ENCODE measurements around the gene ARHGAP26.
"Not testable (repeated sequence)": the region's sequence is repeated elsewhere in the genome, so short reads cannot be mapped to it uniquely, and the experiment has no call there.

Gene ARHGAP26

DNA sequence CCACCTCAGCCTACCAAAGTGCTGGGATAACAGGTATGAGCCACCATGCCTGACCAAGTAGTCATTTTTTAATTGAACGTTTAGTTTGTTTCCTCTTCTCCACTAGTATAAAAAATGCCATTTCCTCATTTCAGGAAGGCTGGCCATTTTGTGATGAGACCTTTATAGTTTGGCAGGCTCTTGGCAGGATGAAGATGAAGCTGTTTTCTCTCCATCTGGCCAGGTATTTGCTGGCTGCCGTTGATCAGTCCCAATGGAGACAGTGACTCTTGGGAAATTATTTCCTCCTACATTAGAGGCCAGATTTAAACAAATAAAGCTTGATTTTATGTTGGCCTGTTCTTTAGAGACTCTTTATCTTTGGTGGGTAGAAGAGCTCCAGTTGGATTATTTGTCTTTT, 199.0 kb downstream of the ARHGAP26 start:
- DNase-seq, result no peak

DNA sequence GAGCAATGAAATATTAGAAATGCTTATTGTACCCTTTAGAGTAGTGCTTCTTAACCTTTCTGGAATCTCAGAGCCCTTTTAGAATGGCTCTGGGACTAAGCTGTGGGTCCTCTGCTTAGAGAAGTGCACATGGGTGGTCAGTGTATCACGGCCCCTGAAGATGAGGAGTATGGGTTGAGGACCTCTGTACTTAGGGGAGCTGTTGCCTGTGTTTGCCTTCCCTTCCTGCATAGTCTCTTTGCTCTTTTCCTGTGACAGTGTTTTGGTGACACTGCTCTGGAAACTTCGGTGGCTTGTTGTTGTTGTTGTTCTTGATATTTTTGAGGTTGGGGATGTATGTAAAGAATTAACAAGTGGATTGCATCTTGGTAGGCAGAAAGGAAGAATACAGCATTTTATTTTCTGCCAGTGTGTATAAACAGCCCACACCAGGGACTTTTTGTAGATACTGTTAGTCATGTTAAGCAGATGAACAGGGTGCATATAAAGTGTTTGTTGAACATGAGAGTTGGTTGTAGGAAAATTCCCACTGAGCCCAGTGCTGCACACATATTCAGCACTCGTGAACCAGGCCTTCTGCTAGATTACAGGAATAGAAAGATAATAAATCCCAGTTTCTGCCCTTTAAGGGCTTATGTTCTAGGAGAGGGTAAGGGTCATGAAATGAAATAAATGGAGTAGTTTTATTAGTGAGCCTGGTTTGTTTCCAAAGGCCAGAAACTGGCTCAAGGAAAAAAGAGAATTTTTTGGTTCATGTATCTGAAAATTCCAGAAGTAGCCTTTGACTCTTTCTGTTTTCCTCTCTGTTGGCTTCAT, 199.7 kb downstream of the ARHGAP26 start:
- peak in 1 of 2 donors; percentile 37 for DNase-seq

DNA sequence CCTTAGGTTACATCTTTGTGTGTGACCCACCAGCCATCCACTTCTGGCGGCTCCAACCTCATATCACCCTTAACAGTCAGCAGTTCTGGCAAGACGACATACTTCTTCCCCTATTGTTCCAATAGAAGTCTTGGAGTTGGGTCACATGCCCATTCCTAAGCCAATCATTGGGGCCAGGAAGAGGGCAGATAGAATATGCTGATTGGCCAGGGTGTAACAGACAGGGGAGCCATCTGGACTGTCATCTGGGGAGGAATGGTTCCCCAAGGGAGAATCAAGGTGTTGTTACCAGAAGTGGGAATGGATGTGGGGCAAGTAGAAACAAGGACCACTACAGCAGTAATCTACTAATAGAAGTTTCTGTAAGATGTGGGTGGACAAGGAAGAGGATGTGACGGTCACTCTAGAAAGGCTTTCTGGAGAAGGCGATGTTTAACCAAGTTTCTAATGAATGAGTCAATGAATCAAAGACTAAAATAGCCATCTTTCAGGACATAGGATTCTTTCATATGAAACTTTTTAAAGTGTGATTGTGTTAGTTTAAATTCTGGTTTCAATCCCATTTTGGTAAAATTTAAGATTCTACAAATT, 200.4 kb downstream of the ARHGAP26 start:
- DNase-seq, result peak in 1 of 2 donors; percentile 33

DNA sequence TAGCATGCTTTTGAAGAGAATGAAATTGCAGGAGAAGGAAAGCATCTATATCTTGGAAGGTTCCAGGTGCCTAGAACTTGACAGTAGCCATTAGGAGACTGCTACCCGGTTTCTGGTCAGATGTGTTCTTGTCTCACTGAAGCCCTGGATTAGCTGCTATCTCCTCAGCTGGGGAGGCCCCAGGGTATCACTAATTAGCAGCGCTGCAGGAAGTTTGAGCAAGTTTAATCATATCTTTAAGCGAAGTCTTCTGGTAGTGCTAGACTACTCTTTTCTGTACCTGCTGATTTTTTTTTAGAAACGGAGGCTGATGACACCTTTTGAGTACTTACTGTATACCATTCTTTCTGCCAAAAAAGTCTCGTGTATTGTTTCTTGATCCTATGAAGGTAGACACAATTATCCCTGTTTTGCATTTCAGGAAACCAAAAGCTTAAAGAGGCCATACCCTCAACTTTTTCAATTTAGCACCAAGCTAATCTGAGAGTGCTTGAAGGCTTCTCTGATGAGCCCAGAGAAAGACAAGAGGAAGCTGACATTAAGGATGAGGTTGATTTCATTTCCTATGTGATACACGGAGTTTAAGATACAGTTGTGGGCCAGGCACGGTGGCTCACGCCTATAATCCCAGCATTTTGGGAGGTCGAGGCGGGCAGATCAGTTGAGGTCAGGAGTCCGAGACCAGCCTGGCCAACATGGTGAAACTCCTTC, 201.3 kb downstream of the ARHGAP26 start:
- DNase-seq, result no peak

DNA sequence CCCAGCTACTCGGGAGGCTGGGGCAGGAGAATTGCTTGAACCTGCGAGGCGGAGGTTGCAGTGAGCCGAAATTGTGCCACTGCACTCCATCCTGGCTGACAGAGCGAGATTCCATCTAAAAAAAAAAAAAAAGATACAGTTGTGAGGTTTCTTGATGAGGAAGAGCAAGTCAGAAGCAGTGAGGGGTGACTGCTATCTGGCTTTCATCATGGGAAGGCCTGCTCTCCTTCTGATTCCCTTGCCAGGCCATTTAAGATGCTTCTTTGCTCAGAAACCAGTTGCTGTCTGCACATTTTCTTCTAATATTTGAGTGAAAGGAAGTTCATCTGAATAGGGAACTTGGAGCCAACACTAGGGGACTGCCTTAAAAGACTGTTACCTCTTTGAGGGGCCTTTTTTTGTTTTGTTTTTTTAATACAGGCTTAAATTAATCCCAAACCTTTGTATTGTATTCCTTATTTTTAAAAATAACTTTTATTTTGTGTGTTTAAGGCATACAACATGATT, 201.9 kb downstream of the ARHGAP26 start:
- peak in 1 of 2 donors; percentile 30 for DNase-seq

DNA sequence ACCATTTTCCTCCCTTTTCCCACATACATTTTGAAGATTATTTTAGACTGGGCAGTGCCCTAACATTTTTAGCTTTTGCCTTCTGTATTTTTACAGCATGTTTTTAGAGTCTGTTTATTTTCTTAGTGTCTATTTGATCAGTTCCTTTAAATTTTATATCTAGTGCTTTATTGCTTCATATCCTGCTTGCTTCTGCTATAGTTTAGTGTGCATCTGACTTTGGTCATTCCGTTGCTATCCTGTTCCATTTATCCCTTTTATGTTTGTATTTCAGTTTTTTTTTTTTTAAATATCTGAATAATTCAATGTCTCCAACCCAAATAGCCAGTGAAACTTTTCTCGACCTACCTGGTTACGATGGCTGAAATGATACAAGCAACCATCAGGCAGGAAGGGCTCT, 203.8 kb downstream of the ARHGAP26 start:
- DNase-seq, result no peak

DNA sequence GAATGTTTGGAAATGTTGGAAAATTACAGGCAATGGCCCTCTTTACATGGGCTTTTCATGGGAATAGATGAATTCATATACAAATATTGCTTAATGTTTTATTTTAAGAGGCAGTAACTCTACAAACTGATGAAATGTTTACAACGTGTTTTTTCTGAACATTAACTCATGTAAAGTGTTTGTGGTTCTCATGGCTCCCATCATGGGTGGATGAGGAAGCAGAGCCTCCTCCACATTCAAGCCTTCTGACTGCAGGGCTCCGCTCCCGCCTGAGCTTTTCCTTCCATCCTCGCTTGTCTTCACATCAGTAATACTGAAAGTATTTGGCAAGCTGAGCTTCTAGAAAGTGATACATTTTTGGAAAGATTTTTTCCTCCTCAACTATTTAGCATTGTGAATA, 204.2 kb downstream of the ARHGAP26 start:
- DNase-seq, result peak; percentile 69 to 90

DNA sequence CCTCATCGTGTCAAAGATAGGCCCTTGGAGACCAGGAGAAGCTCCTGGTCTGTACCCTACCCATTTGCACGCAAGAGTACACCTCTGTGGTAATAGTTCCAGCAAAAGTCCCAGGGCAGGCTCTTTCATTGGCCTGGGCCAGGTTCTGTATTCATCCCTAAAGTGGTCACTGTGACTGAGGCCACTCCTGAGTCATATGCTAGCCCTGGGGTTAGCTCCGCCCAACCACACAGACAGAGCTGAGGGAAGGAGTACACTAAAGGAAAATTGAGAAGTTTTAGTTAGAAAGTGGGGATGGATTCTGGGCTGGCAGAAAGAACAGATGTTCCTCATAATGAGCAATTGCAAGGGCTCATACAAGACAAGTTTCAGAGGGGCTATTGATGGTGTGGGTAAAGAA, 206.7 kb downstream of the ARHGAP26 start:
- peak; percentile 63 to 66 for DNase-seq

DNA sequence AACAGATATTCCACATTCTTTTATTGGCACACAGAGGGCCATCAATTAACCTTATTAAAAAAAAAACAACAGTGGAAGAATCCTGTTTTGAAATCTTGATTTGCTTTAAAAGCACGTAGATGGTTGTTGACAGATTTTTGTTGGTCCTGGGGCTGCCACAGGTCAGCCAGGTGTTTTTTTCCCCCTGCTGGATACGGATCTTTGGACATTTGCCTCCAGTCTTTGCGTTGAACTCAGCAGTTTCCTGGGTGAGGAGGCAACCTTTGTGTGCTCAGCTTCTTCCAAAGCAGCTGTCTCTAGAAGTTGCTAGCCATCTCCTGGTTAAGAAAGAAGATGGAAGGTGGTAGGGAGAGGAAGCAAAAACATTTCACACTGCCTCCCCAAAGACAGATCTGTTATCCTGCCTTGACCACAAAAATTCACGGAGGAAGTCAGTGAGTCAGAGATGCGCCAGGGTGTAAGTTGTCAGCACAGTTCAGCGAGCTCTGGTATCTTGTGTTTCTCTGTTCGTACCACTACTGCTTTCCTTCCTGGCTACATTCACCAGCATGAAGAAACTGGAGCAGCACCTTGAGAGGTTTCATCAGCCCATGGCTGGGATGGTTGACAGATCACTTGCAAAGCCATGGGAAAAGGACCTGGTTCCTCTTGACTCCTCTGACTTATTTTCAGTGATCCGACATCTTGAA, 207.3 kb downstream of the ARHGAP26 start:
- DNase-seq, result peak; percentile 75 to 76

DNA sequence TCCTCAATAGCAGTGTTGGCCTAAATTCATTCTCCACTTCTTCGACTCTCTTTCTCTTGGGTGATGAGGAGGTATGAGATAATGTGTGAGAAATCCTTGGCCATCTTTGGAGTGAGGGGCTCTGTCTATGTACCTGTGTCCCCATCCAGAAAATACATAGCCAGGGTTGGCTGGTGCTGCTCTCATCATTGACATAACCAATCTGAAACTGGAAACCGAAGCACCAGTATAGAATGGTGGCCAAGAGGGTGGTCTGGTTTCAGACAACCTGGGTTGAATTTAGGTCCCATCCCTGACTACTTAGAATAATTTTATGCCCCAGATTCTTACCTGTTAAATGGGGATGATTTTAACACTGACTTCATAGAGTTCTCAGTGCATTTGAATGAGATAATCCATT, 208.1 kb downstream of the ARHGAP26 start:
- no peak for DNase-seq

DNA sequence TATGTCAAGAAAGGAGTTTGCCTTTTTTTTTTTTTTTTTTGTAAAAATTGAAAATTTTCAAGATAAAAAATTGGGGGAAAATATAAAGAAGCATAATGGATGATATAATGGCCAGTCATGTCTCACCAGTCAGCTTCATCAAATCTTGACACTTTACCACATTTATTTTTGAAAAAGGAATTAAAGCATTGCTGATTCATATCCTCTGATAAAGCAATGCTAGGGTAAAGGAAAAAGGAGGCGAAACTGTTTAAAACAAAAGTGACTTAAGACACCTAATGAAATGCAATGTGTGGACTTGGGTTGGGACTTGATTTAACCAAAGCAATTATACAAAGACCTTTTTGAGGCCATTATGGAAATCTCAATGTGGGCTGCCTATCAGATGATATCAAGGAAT, 208.5 kb downstream of the ARHGAP26 start:
- DNase-seq, result peak in 1 of 2 donors; percentile 24

DNA sequence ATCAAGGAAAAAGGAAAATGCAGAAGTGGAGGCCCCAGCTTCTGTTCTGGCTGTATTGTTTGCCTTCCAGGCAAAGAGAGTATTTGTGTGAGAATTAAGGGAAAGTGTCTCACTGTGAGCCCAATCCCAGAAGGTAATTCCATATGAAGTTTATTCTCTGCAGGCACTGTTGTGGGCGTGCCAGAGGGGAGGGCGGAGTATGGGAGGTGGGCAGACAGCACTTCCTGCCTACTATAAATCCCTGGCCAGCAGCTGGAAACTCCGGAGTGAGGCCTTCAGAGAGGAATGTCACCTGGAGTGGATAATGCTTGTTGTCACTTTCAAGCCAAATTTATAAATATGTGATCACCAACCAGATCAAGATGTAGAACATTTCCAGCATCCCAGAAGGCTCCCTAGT, 209.5 kb downstream of the ARHGAP26 start:
- DNase-seq, result peak in 1 of 2 donors; percentile 27

DNA sequence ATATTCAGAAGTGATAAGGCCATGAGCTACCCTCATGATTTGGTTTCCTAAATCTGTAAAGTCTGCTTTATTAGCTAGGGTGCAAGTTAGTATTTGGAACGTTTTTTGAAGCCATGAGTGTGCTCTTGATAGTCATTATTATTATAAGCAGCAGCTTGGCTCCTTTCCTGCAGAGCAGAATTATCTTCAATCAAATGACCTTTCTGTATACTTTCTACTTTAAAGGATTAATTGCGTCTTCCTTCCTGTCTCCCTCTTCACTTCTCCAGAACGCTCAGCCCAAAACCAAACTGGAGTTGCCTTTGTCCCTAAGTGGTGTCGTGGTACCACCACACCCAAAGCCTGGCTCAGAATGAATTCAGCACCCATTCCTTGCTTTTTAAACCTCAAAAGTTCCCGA, 211.3 kb downstream of the ARHGAP26 start:
- no peak for DNase-seq

DNA sequence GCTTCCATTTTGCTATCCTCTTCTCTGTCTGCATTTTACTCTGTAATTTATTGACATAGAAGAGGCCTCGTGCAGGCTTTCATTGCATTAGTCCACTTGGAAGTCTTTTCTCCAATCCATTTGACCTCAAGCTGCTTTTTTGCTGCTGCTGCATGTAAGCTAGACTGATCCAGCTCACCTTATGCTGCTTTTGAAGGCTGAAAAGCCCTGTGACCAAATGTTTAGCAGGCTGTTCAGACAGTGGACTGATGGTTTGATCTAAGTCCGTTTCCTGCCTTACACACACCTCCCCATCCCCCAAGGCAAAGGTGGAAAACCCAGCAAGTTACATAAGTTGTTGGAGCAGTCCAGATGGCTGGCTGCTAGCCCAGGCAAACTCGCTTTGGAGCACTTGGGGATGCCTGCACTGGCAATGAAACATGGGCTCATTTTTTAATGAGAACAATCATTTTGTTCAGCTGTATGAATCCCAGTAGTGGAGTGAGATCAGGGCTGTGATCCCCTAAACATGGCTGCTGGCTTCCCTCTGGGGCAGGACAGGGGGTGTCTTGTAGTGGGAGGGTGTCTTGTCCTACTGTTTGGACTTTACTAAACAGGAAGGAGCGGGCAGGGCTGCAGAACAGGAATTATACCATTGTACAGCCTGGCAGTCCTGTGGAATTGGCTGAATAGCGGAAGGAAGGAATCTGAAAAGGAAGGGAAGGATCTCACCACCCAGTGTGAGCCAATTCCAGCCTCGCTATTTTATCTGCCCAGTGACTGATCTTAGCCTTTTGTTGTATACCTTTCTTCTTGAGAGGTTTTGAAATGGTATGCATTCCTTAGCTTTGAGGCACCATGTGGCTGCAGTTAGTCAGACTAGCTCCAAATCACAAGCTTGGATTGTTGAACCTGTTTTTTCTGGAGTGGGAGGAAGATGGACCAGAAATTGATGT, 212.0 kb downstream of the ARHGAP26 start:
- no peak for DNase-seq

DNA sequence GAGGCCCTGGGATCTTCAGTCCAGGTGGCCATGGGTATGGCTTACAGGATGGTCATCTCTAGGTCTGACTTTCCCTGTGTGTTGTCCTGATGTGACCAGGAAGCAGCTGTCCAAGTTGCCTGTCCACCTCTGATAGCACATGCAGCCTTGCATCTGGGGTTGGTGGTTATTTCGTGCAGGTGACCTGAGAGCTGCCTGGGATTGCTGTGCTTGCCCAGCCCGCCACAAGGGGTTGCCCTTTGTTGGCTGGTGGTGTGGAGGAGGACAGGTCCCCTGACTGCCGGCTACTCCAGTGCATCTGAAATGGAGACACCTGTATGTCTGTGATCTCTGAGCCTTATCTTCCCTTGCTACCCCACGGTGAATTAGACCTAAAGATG, 212.6 kb downstream of the ARHGAP26 start:
- DNase-seq, result no peak

DNA sequence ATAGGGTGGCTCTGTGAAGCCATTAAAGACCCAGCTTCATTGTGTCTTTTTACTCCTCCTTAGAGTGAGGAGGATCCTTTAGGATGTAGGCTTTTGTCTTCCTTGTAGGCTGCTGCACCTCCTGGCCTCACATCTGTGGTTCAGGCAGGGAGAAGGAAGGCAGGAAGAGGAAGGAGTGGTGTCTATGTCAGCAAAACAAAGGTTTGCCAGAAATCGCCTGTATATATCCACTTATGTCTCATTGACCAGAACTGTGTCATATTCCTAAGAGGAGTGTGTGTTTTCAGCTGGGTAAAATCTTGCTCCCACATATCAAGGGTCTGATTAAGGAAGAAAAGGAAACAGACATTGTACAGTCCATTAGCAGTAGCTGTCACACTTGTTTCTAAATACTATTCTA, 213.8 kb downstream of the ARHGAP26 start:
- DNase-seq, result no peak

DNA sequence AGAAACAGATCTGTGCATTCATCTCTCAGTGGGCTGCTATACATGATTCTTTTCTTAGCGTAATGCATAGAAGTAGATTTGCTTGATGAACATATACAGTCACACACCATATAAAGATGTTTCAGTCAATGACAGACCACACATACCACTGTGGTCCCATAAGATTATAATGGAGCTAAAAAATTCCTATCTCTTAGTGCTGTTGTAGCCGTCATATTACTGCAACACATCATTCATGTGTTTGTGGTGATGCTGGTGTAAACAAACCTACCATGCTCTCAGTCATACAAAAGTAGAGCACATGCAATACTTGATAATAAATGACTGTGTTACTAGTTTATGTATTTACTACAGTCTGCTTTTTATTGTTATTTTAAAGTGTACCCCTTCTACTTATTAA, 214.3 kb downstream of the ARHGAP26 start:
- no peak for DNase-seq

DNA sequence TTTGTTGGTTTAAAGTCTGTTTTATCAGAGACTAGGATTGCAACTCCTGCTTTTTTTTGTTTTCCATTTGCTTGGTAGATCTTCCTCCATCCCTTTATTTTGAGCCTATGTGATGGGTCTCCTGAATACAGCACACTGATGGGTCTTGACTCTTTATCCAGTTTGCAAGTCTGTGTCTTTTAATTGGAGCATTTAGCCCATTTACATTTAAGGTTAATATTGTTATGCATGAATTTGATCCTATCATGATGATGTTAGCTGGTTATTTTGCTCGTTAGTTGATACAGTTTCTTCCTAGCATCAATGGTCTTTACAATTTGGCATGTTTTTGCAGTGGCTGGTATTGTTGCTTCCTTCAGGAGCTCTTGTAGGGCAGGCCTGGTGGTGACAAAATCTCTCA, 219.1 kb downstream of the ARHGAP26 start:
- not testable (repeated sequence) for DNase-seq

DNA sequence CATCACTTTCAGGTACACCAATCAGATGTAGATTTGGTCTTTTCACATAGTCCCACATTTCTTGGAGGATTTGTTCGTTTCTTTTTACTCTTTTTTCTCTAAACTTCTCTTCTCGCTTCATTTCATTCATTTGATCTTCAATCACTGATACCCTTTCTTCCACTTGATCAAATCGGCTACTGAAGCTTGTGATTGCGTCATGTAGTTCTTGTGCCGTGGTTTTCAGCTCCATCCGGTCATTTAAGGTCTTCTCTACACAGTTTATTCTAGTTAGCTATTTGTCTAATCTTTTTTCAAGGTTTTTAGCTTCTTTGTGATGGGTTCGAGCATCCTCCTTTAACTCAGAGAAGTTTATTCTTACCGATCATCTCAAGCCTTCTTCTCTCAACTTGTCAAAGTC, 219.9 kb downstream of the ARHGAP26 start:
- DNase-seq, result not testable (repeated sequence)

DNA sequence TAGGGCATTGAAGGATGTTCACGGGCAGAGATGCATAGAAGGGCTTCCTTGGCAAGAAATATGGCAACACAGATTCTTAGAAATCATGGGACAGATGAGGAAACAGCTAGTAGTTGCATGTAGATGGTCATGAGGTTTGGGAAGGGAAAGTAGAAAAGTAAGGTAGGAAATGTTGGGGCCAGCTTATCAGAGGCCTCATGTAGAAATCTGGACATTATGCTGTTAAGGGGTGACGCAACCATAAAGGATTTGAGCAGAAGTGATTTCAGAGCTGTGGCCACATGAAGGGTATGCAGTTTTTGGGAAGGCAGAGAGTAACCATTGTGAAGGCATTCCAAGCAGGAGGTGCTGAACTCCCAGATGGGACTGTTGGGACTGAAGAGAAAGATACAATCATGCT, 224.0 kb downstream of the ARHGAP26 start:
- DNase-seq, result peak; percentile 76 to 80

DNA sequence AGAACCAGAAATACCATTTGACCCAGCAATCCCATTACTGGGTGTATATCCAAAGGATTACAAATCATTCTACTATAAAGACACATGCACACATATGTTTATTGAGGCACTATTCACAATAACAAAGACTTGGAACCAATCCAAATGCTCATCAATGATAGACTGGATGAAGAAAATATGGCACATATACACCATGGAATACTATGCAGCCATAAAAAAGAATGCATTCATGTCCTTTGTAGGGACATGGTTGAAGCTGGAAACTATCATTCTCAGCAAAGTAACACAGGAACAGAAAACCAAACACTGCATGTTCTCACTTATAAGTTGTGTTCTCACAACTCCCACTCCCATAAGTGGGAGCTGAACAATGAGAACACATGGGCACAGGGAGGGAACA, 225.4 kb downstream of the ARHGAP26 start:
- not testable (repeated sequence) for DNase-seq

DNA sequence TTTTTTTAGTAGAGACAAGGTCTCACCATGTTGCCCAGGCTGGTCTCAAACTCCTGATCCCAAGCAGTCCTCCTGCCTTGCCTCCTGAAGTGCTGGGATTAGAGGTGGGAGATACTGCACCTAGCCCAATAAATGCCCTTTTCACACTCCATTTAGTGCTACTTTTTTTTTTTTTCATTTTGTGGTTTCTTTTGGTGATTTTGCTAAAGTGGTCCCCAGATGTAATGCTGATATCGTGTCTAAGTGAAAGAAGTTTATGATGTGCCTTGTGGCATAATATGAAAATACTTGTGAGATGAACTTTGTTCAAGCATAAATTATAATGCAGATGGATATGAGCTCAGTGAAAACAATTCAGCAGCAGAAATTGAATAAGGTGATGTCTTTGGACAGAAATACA, 227.4 kb downstream of the ARHGAP26 start:
- no peak for DNase-seq

Measured in inflammatory macrophage treated with lipopolysaccharide for 1 hour (primary cell).